ENCODE data around the gene CLPSL2. TPM values are rescaled to one million over a fixed set of nuclear protein-coding genes. Genes with fewer than 3 reads are reported as not detected.

The CLPSL2 gene
- total RNA-seq, 1 experiment from 2014 or later: not detected

GRCh38 chr6:35746516-35746915 is 29.9 kb upstream of the CLPSL2 start:
- no peak for DNase-seq (ENCODE audit: low spot score)

- no peak for DNase-seq (ENCODE audit: low spot score)
These were observed 28.5 kb upstream of the CLPSL2 start for GRCh38 chr6:35747877-35748276.

GRCh38 chr6:35750557-35750956 is 25.8 kb upstream of the CLPSL2 start:
- DNase-seq (ENCODE audit: low spot score): no peak

- no peak for DNase-seq (ENCODE audit: low spot score)
These were observed 24.8 kb upstream of the CLPSL2 start for GRCh38 chr6:35751594-35751993.

- no peak for DNase-seq (ENCODE audit: low spot score)
These were observed 24.1 kb upstream of the CLPSL2 start for GRCh38 chr6:35752330-35752729.

GRCh38 chr6:35754452-35755277 is 21.7 kb upstream of the CLPSL2 start:
- no peak for DNase-seq (ENCODE audit: low spot score)

- no peak for DNase-seq (ENCODE audit: low spot score)
These were observed 21.0 kb upstream of the CLPSL2 start for GRCh38 chr6:35755278-35755924.

- peak; percentile 42 for DNase-seq (ENCODE audit: low spot score)
These were observed 18.8 kb upstream of the CLPSL2 start for GRCh38 chr6:35757456-35758123.

- no peak for DNase-seq (ENCODE audit: low spot score)
These were observed 17.0 kb upstream of the CLPSL2 start for GRCh38 chr6:35759426-35759825.

GRCh38 chr6:35765739-35766138 is 10.7 kb upstream of the CLPSL2 start:
- DNase-seq (ENCODE audit: low spot score): no peak

GRCh38 chr6:35769211-35769610 is 7.2 kb upstream of the CLPSL2 start:
- DNase-seq (ENCODE audit: low spot score): no peak

- no peak for DNase-seq (ENCODE audit: low spot score)
These were observed 5.1 kb upstream of the CLPSL2 start for GRCh38 chr6:35771343-35771627.

- no peak for DNase-seq (ENCODE audit: low spot score)
These were observed 2.1 kb upstream of the CLPSL2 start for GRCh38 chr6:35774116-35774794.

GRCh38 chr6:35775031-35775430 is 1.4 kb upstream of the CLPSL2 start:
- no peak for DNase-seq (ENCODE audit: low spot score)

- no peak for DNase-seq (ENCODE audit: low spot score)
These were observed 1.1 kb downstream of the CLPSL2 start for GRCh38 chr6:35777356-35778102.

GRCh38 chr6:35778437-35778836 is 2.0 kb downstream of the CLPSL2 start:
- DNase-seq (ENCODE audit: low spot score): no peak

GRCh38 chr6:35780719-35781118 is 4.3 kb downstream of the CLPSL2 start, which contains the start of gene CLPSL1:
Gene CLPSL1 (plus strand): TSS chr6:35781019. CDS start chr6:35781111, 92 bp downstream.
- DNase-seq (ENCODE audit: low spot score): no peak

GRCh38 chr6:35781290-35781689 is 4.9 kb downstream of the CLPSL2 start:
- DNase-seq (ENCODE audit: low spot score): no peak

GRCh38 chr6:35782424-35782823 is 6.0 kb downstream of the CLPSL2 start:
- no peak for DNase-seq (ENCODE audit: low spot score)

- no peak for DNase-seq (ENCODE audit: low spot score)
These were observed 7.8 kb downstream of the CLPSL2 start for GRCh38 chr6:35784200-35784599.

GRCh38 chr6:35786272-35786671 is 9.9 kb downstream of the CLPSL2 start:
- DNase-seq (ENCODE audit: low spot score): no peak
